ENCODE measurements around the gene ARRB2. TPM values are rescaled to one million over a fixed set of nuclear protein-coding genes. Genes with fewer than 3 reads are reported as not detected.

The ARRB2 gene
- polyA plus RNA-seq, 2 of the 4 experiments (the other 2 are of a cell fraction), result 61.0 to 73.1 TPM

DNA sequence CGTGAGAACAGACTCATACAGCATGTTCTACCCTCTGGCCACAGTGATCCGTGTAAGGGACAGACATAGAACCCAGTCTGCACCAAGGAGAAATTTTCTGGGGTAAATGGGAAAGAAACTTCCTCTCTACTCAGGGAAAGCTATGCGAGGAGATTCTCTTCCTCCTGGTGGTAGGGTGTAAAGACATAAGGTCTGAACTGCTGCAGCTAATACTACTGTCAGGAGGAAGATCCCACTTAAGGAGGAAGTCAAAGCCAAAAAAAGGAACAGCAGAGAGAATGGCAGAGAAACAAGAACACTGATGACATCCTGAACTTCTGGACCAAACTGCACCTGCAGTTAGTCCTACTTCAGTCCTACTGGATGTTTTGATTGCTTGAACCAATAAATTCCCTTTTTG is 54.2 kb downstream of the ARRB2 start (continued):
- no peak for TF ChIP-seq REST (IDR thresholded peaks at IDR 0.05)
- no peak for TF ChIP-seq HEYL (CRISPR knock-in tag; IDR thresholded peaks at IDR 0.05)

DNA sequence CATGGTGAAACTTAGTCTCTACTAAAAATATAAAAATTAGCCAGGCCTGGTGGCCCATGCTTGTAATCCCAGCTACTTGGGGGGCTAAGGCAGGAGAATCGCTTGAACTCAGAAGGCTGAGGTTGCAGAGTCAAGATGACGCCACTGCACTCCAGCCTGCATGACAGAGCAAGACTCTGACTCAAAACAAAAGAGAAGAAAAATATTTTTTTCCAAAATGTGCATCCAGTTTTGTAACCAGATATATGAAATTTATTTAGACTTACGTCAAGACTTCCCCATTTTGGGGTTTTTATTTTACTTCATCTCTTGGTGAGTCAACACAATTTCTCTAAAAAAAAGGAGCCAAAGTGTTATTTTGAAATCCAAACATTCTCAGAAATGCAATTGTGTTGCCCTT is 55.8 kb downstream of the ARRB2 start:
- Histone ChIP-seq H3K9me3 (no peaks in the 10 kb centered on the region), H3K27ac (no peak overlapping the region), H3K4me1 (peaks cover 6% of the 10 kb centered on the region; the same call in 2 of the 3 replicates), H3K4me2 (no peak overlapping the region), H3K4me3 (no peak overlapping the region)
- no peak for ATAC-seq
- WGBS (ENCODE audit: missing lambda C conversion rate), result 88% methylated on average over 3 of the region's 3 CpGs
- TF ChIP-seq, protein P1, sequence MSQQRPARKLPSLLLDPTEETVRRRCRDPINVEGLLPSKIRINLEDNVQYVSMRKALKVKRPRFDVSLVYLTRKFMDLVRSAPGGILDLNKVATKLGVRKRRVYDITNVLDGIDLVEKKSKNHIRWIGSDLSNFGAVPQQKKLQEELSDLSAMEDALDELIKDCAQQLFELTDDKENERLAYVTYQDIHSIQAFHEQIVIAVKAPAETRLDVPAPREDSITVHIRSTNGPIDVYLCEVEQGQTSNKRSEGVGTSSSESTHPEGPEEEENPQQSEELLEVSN (IDR thresholded peaks at IDR 0.05; ENCODE audit: borderline replicate concordance, low read depth), result no peak
- no peak for TF ChIP-seq ATOH8 (CRISPR knock-in tag; IDR thresholded peaks at IDR 0.05; ENCODE audit: low read depth)
- TF ChIP-seq, protein P2, sequence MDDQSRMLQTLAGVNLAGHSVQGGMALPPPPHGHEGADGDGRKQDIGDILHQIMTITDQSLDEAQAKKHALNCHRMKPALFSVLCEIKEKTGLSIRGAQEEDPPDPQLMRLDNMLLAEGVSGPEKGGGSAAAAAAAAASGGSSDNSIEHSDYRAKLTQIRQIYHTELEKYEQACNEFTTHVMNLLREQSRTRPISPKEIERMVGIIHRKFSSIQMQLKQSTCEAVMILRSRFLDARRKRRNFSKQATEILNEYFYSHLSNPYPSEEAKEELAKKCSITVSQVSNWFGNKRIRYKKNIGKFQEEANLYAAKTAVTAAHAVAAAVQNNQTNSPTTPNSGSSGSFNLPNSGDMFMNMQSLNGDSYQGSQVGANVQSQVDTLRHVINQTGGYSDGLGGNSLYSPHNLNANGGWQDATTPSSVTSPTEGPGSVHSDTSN (IDR thresholded peaks at IDR 0.05), result no peak
- no peak for TF ChIP-seq NR3C1 (IDR thresholded peaks at IDR 0.05)
- TF ChIP-seq, protein P3, sequence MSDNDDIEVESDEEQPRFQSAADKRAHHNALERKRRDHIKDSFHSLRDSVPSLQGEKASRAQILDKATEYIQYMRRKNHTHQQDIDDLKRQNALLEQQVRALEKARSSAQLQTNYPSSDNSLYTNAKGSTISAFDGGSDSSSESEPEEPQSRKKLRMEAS (IDR thresholded peaks at IDR 0.05), result no peak
- TF ChIP-seq FOXS1 (CRISPR knock-in tag; IDR thresholded peaks at IDR 0.05), result no peak
- no peak for TF ChIP-seq CBX2 (IDR thresholded peaks at IDR 0.05; ENCODE audit: borderline replicate concordance, low read depth)
- no peak for TF ChIP-seq NPAS2 (CRISPR knock-in tag; IDR thresholded peaks at IDR 0.05; ENCODE audit: borderline replicate concordance)
- TF ChIP-seq, protein P4, sequence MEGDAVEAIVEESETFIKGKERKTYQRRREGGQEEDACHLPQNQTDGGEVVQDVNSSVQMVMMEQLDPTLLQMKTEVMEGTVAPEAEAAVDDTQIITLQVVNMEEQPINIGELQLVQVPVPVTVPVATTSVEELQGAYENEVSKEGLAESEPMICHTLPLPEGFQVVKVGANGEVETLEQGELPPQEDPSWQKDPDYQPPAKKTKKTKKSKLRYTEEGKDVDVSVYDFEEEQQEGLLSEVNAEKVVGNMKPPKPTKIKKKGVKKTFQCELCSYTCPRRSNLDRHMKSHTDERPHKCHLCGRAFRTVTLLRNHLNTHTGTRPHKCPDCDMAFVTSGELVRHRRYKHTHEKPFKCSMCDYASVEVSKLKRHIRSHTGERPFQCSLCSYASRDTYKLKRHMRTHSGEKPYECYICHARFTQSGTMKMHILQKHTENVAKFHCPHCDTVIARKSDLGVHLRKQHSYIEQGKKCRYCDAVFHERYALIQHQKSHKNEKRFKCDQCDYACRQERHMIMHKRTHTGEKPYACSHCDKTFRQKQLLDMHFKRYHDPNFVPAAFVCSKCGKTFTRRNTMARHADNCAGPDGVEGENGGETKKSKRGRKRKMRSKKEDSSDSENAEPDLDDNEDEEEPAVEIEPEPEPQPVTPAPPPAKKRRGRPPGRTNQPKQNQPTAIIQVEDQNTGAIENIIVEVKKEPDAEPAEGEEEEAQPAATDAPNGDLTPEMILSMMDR (IDR thresholded peaks at IDR 0.05), result no peak
- TF ChIP-seq POLR2AphosphoS2 (conservative IDR thresholded peaks at IDR 0.05; ENCODE audit: low read length), result no peak
- TF ChIP-seq TFCP2L1 (CRISPR knock-in tag; IDR thresholded peaks at IDR 0.05), result no peak
- no peak for TF ChIP-seq KDM1A (IDR thresholded peaks at IDR 0.05; ENCODE audit: low read depth)
- no peak for TF ChIP-seq RAD21 (conservative IDR thresholded peaks at IDR 0.05 in 1 of 2, IDR thresholded peaks at IDR 0.05 in 1 of 2)
- FAIRE-seq, result no peak
- no peak for DNase-seq (ENCODE audit: low read depth in 1 of 2, low spot score in 1 of 2)
- ChIA-PET POLR2A (no interaction called here), CTCF (interaction anchor here (1.2 to 1.5 kb wide), 2 partner anchors 24 to 34 kb away, joined by 4 to 7 read pairs; no protein-coding TSS in a partner anchor)

DNA sequence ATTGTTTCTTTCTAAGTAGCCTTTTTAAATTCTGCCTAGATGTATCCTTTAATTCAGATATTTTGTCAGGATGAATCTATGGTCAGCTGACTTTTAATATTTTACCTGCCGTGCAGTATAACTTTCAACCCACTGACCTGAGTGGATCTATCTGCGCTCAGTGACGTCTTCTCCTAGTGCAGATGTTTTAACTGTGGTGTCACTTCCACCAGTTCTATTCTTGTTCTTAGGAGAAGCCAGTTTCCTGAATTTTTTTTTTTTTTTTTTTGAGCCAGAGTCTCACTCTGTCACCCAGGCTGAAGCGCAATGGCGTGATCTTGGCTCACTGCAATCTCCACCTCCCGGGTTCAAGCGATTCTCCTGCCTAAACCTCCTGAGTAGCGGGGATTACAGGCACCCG is 56.3 kb downstream of the ARRB2 start:
- FAIRE-seq (no peak), ATAC-seq (no peak)

More for the DNA sequence above, 56.3 kb downstream of the ARRB2 start:
- no peak overlapping the region for H3K4me2 ChIP-seq
- ChIA-PET POLR2A (no interaction called here), CTCF (interaction anchor here (1.2 to 1.5 kb wide), 2 partner anchors 24 to 35 kb away, joined by 4 to 7 read pairs; no protein-coding TSS in a partner anchor)
- 90% methylated on average over 9 of the region's 9 CpGs for WGBS (ENCODE audit: missing lambda C conversion rate)
- DNase-seq (ENCODE audit: low read depth in 1 of 2, low spot score in 1 of 2), result no peak
- peaks cover 11% of the 10 kb centered on the region for H3K4me1 ChIP-seq
- H3K4me3 ChIP-seq, result no peak overlapping the region
- no peak overlapping the region for H3K27ac ChIP-seq
- TF ChIP-seq RARB (CRISPR knock-in tag; IDR thresholded peaks at IDR 0.05) (no peak), HEYL (CRISPR knock-in tag; IDR thresholded peaks at IDR 0.05) (no peak), SREBF2 (IDR thresholded peaks at IDR 0.05) (no peak), ZFP36 (IDR thresholded peaks at IDR 0.05; ENCODE audit: borderline replicate concordance, partially characterized antibody) (no peak), ZC3H11A (IDR thresholded peaks at IDR 0.05) (no peak), NPAS2 (CRISPR knock-in tag; IDR thresholded peaks at IDR 0.05; ENCODE audit: borderline replicate concordance) (no peak)
- no peaks in the 10 kb centered on the region for H3K9me3 ChIP-seq
